ENCODE data around the gene AKIRIN1. TPM values are rescaled to one million over a fixed set of nuclear protein-coding genes. Genes with fewer than 3 reads are reported as not detected.

Gene AKIRIN1
- total RNA-seq: 97.9 TPM
- 100 to 1,000 TPM in 2 of 4 donors, 10 to 100 TPM in 2; 99.4 to 109 (median 103) TPM for polyA plus RNA-seq

- H3K9me3 Mint-ChIP-seq: no peaks in the 10 kb centered on the region
- H3K27ac ChIP-seq (ENCODE audit: insufficient read depth, low read length, poor library complexity, severe bottlenecking): peak within 1 kb of the TSS; percentile 90
- peak; percentile 91 to 96 (median 91) for DNase-seq
- peaks cover 8% of the 10 kb centered on the region for H3K36me3 ChIP-seq (ENCODE audit: control insufficient read depth, insufficient read depth, low read length)
- peak within 1 kb of the TSS; percentile 90 to 96 (median 92) for H3K4me3 Mint-ChIP-seq
- H3K9me3 ChIP-seq (ENCODE audit: control insufficient read depth in 2 of 2, low read length in 2 of 2): no peaks in the 10 kb centered on the region
- peak; percentile 93 to 95 for ATAC-seq (ENCODE audit: low read depth in 2 of 2)
- H3K4me1 ChIP-seq (ENCODE audit: control insufficient read depth, insufficient read depth, low read length, poor library complexity, severe bottlenecking): peaks cover 48% of the 10 kb centered on the region
- peaks cover 7% of the 10 kb centered on the region for H3K27me3 Mint-ChIP-seq
- no peaks in the 10 kb centered on the region for H3K27me3 ChIP-seq (ENCODE audit: control insufficient read depth, insufficient read depth, low read length)
- peaks cover 11% of the 10 kb centered on the region for H3K36me3 Mint-ChIP-seq
- peak within 1 kb of the TSS; percentile 87 to 98 (median 93) for H3K27ac Mint-ChIP-seq
- H3K4me1 Mint-ChIP-seq: peaks cover 14 to 50% (median 31%) of the 10 kb centered on the region in 4 donors
- peak within 1 kb of the TSS; percentile 98 for H3K4me3 ChIP-seq (ENCODE audit: low read depth, low read length)
Measured at GRCh38 chr1:38990738-38991637, at the start of gene AKIRIN1. TSS of gene AKIRIN1 (plus strand) at chr1:38991276. CDS start at chr1:38991381, 105 bp downstream.

DNA sequence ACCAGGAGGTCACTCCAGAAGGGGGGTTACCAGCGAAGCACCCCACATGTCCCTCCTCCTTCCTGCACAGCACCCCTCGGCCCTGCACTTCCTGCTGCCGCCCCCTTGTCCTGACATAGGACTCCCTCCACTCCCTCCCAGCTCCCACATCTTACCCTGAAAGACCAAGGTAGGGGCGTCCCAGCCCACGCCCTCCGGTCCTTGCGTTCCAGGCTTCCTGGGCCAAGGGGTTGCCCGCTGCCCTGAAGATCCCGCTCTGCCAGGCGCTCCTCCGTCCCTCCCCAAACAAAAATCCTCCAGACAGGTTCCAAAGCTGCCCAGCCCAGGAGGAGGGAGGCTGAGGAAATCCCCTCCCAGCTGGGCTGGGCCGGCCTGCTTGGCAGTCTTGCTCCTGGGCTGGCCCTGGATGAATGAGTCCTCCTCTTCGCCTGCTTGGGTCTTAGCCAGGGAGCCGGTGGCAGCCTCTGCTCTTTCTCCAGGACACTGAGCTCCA lies 49.5 kb upstream of the AKIRIN1 start, which contains the start of gene RHBDL2:
RHBDL2 (minus strand) TSS at position 304 of the 493 bp plus-strand sequence. CDS start 22,618 bp downstream, outside the sequence.
- H3K27ac Mint-ChIP-seq: no peak within 1 kb of the TSS
- H3K27me3 Mint-ChIP-seq: peaks cover 5% of the 10 kb centered on the region

DNA sequence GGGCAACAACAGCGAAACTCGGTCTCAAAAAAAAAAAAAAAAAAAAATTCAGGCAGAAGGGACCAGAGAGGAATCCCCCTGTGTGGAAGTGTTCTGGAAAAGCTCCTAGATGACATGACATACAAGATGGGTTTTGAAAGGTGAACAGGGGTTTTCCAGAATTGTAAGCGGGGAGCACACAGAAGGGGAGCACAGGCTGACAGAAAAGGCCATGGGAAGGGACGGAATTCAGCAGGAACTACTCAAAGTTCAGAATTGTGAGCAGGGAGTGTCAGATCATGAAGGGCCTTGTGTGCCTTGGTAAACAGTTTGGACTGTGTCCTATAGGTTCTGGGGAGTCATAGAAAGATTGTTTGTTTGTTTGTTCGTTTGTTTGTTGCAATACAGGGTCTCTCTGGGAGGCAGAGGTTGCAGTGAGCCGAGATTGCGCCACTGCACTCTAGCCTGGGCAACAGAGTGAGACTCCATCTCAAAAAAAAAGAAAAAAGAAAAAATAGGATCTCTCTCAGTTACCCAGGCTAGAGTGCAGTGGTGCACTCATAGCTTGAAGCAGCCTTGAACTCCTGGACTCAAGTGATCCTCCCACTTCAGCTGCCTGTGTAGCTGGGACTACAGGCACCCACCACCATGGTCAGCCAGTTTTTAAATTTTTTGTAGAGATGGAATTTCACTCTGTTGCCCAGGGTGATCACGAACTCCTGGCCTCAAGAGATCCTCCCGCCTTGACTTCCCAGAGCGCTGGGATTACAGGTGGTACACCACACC lies 48.2 kb upstream of the AKIRIN1 start:
- Mint-ChIP-seq H3K27ac (no peak overlapping the region), H3K4me1 (peaks cover 0 to 5% (median 1%) of the 10 kb centered on the region in 4 donors), H3K9me3 (no peaks in the 10 kb centered on the region), H3K36me3 (peaks cover 3% of the 10 kb centered on the region), H3K4me3 (no peak overlapping the region), H3K27me3 (peaks cover 5% of the 10 kb centered on the region)
- H3K36me3 ChIP-seq (ENCODE audit: control insufficient read depth, insufficient read depth, low read length): no peaks in the 10 kb centered on the region
- no peaks in the 10 kb centered on the region for H3K4me1 ChIP-seq (ENCODE audit: control insufficient read depth, insufficient read depth, low read length, poor library complexity, severe bottlenecking)
- no peak for ATAC-seq (ENCODE audit: low read depth in 2 of 2)
- no peak overlapping the region for H3K27ac ChIP-seq (ENCODE audit: insufficient read depth, low read length, poor library complexity, severe bottlenecking)
- no peak overlapping the region for H3K4me3 ChIP-seq (ENCODE audit: low read depth, low read length)
- no peak for DNase-seq
- no peaks in the 10 kb centered on the region for H3K9me3 ChIP-seq (ENCODE audit: control insufficient read depth in 2 of 2, low read length in 2 of 2)
- no peaks in the 10 kb centered on the region for H3K27me3 ChIP-seq (ENCODE audit: control insufficient read depth, insufficient read depth, low read length)

More for the DNA sequence above, 49.5 kb upstream of the AKIRIN1 start, which contains the start of gene RHBDL2:
- H3K27me3 ChIP-seq (ENCODE audit: control insufficient read depth, insufficient read depth, low read length): no peaks in the 10 kb centered on the region
- no peak for ATAC-seq (ENCODE audit: low read depth in 2 of 2)
- H3K4me1 ChIP-seq (ENCODE audit: control insufficient read depth, insufficient read depth, low read length, poor library complexity, severe bottlenecking): no peaks in the 10 kb centered on the region
- no peak for DNase-seq
- H3K4me3 ChIP-seq (ENCODE audit: low read depth, low read length): no peak within 1 kb of the TSS
- no peaks in the 10 kb centered on the region for H3K9me3 ChIP-seq (ENCODE audit: control insufficient read depth in 2 of 2, low read length in 2 of 2)
- peaks cover 0 to 5% (median 1%) of the 10 kb centered on the region in 4 donors for H3K4me1 Mint-ChIP-seq
- H3K36me3 Mint-ChIP-seq: no peaks in the 10 kb centered on the region
- no peak within 1 kb of the TSS for H3K4me3 Mint-ChIP-seq
- no peaks in the 10 kb centered on the region for H3K9me3 Mint-ChIP-seq
- no peaks in the 10 kb centered on the region for H3K36me3 ChIP-seq (ENCODE audit: control insufficient read depth, insufficient read depth, low read length)
- H3K27ac ChIP-seq (ENCODE audit: insufficient read depth, low read length, poor library complexity, severe bottlenecking): no peak within 1 kb of the TSS

DNA sequence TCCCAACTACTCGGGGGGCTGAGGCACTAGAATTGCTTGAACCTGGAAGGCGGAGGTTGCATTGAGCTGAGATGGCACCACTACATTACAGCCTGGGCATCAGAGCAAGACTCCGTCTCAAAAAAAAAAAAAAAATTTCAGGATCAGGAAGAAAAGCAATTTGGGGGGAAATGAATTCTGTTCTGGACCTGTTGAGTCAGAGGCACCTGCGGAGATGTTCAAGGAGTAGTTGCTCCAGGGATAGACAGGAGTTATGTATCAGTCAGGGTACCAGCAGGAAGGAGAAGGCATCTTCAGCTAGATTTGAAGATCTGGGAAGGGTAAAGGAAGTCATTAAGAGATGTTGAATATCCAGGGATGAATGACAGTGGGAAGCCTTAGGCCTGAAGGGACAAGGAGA lies 46.5 kb upstream of the AKIRIN1 start:
- Mint-ChIP-seq H3K9me3 (no peaks in the 10 kb centered on the region), H3K36me3 (peaks cover 3% of the 10 kb centered on the region), H3K4me1 (peaks cover 0 to 5% (median 1%) of the 10 kb centered on the region in 4 donors), H3K27ac (no peak overlapping the region), H3K4me3 (no peak overlapping the region), H3K27me3 (peaks cover 6% of the 10 kb centered on the region)
- DNase-seq: no peak
- no peaks in the 10 kb centered on the region for H3K27me3 ChIP-seq (ENCODE audit: control insufficient read depth, insufficient read depth, low read length)
- no peaks in the 10 kb centered on the region for H3K36me3 ChIP-seq (ENCODE audit: control insufficient read depth, insufficient read depth, low read length)
- no peaks in the 10 kb centered on the region for H3K9me3 ChIP-seq (ENCODE audit: control insufficient read depth in 2 of 2, low read length in 2 of 2)
- no peak overlapping the region for H3K27ac ChIP-seq (ENCODE audit: insufficient read depth, low read length, poor library complexity, severe bottlenecking)
- no peak for ATAC-seq (ENCODE audit: low read depth in 2 of 2)
- no peak overlapping the region for H3K4me3 ChIP-seq (ENCODE audit: low read depth, low read length)
- H3K4me1 ChIP-seq (ENCODE audit: control insufficient read depth, insufficient read depth, low read length, poor library complexity, severe bottlenecking): no peaks in the 10 kb centered on the region

GRCh38 chr1:38950553-38950952 lies 40.5 kb upstream of the AKIRIN1 start:
- peaks cover 0 to 6% (median 5%) of the 10 kb centered on the region in 4 donors for H3K4me1 Mint-ChIP-seq
- Histone ChIP-seq H3K27me3 (ENCODE audit: control insufficient read depth, insufficient read depth, low read length) (no peaks in the 10 kb centered on the region), H3K4me3 (ENCODE audit: low read depth, low read length) (no peak overlapping the region), H3K4me1 (ENCODE audit: control insufficient read depth, insufficient read depth, low read length, poor library complexity, severe bottlenecking) (no peaks in the 10 kb centered on the region), H3K27ac (ENCODE audit: insufficient read depth, low read length, poor library complexity, severe bottlenecking) (no peak overlapping the region), H3K36me3 (ENCODE audit: control insufficient read depth, insufficient read depth, low read length) (no peaks in the 10 kb centered on the region), H3K9me3 (ENCODE audit: control insufficient read depth in 2 of 2, low read length in 2 of 2) (no peaks in the 10 kb centered on the region)
- no peak overlapping the region for H3K4me3 Mint-ChIP-seq
- peaks cover 3% of the 10 kb centered on the region for H3K36me3 Mint-ChIP-seq
- ATAC-seq (ENCODE audit: low read depth in 2 of 2) (no peak), DNase-seq (no peak)
- no peak overlapping the region for H3K27ac Mint-ChIP-seq
- peaks cover 6% of the 10 kb centered on the region for H3K27me3 Mint-ChIP-seq
- no peaks in the 10 kb centered on the region for H3K9me3 Mint-ChIP-seq

GRCh38 chr1:38953433-38953860 lies 37.6 kb upstream of the AKIRIN1 start:
- ATAC-seq (ENCODE audit: low read depth in 2 of 2): no peak
- H3K4me3 ChIP-seq (ENCODE audit: low read depth, low read length): no peak overlapping the region
- no peaks in the 10 kb centered on the region for H3K27me3 ChIP-seq (ENCODE audit: control insufficient read depth, insufficient read depth, low read length)
- Mint-ChIP-seq H3K9me3 (no peaks in the 10 kb centered on the region), H3K4me1 (peaks cover 0 to 6% (median 5%) of the 10 kb centered on the region in 4 donors), H3K4me3 (no peak overlapping the region), H3K27ac (peak overlapping the region in 1 of 3 donors; percentile 50), H3K27me3 (peaks cover 6% of the 10 kb centered on the region), H3K36me3 (no peaks in the 10 kb centered on the region)
- DNase-seq: peak in 1 of 3 donors; percentile 28
- H3K9me3 ChIP-seq (ENCODE audit: control insufficient read depth in 2 of 2, low read length in 2 of 2): no peaks in the 10 kb centered on the region
- no peaks in the 10 kb centered on the region for H3K36me3 ChIP-seq (ENCODE audit: control insufficient read depth, insufficient read depth, low read length)
- H3K27ac ChIP-seq (ENCODE audit: insufficient read depth, low read length, poor library complexity, severe bottlenecking): no peak overlapping the region
- no peaks in the 10 kb centered on the region for H3K4me1 ChIP-seq (ENCODE audit: control insufficient read depth, insufficient read depth, low read length, poor library complexity, severe bottlenecking)

DNA sequence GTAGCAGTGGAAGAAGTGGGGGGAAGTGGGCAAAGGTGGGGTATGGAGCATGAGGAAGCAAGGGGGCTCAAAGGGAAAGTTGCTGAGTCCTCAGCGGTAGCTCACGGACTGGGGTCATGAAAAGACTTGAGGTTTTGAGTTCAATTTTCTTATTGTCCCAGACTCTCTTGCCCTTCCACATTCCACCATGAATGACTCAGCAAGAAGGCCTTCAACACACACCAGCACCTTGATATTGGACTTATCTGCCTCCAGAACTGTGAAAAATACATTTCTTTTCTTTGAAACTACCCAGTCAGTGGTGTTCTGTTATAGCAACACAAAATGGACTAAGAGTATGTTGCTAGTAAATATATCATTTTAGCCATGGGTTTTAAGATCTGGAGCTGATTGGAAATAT lies 32.1 kb upstream of the AKIRIN1 start:
- H3K27me3 ChIP-seq (ENCODE audit: control insufficient read depth, insufficient read depth, low read length): no peaks in the 10 kb centered on the region
- ATAC-seq (ENCODE audit: low read depth in 2 of 2) (no peak), DNase-seq (no peak)
- peaks cover 0 to 3% (median 0%) of the 10 kb centered on the region in 4 donors for H3K4me1 Mint-ChIP-seq
- no peak overlapping the region for H3K27ac Mint-ChIP-seq
- no peaks in the 10 kb centered on the region for H3K4me1 ChIP-seq (ENCODE audit: control insufficient read depth, insufficient read depth, low read length, poor library complexity, severe bottlenecking)
- H3K4me3 ChIP-seq (ENCODE audit: low read depth, low read length): no peak overlapping the region
- H3K9me3 ChIP-seq (ENCODE audit: control insufficient read depth in 2 of 2, low read length in 2 of 2): no peaks in the 10 kb centered on the region
- no peak overlapping the region for H3K4me3 Mint-ChIP-seq
- H3K27me3 Mint-ChIP-seq: peaks cover 13% of the 10 kb centered on the region
- H3K9me3 Mint-ChIP-seq: no peaks in the 10 kb centered on the region
- H3K36me3 Mint-ChIP-seq: no peaks in the 10 kb centered on the region
- H3K36me3 ChIP-seq (ENCODE audit: control insufficient read depth, insufficient read depth, low read length): no peaks in the 10 kb centered on the region
- no peak overlapping the region for H3K27ac ChIP-seq (ENCODE audit: insufficient read depth, low read length, poor library complexity, severe bottlenecking)

All from CD4-positive, CD25-positive, alpha-beta regulatory T cell (primary cell).